ENCODE results near the gene PPP1R16B.

Gene PPP1R16B

DNA sequence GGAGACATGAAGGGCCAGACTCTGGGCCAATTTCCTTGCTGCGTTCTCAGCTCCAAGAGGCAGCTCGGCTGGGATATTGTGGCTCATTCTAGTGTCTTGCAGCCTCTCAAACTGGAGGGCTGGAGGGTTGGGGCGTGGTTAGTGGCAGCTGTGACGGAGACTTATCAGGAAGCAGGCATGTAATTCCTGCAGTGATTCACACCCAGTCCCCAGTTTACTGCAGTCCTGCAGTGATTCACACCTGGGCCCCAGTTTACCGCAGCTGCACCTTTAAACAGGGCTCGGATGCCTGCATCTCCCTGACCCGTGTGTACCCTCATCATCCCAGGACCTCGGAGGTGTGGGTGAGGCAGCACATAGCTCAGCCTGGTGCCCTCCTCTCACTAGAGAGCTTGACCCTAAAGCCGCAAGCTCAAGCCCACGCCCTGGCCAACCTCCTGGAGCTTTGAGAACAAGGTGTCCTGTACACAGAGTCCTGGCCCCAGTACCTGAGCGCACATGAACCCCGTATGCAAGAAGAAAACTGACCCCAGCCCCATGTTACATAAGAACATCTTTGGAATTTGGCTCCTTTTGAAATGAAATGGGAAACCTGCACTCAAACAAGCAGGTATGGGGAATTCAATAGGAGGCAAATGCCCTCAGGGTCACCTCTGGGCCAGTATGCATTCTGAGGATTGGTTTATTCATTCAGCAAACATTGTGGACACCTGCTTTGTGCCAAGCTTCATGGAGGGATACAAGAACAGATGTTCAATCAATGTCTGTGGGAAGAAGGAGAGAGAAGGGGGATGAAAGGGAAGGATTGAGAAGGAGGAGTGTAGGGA lies 65.4 kb downstream of the PPP1R16B start:
- H3K9me3 ChIP-seq: no peaks in the 10 kb centered on the region
- peaks cover 16% of the 10 kb centered on the region for H3K27me3 ChIP-seq
- no peaks in the 10 kb centered on the region for H3K36me3 ChIP-seq
- no peaks in the 10 kb centered on the region for H3K4me1 ChIP-seq (ENCODE audit: control insufficient read depth in 1 of 2, insufficient read depth in 1 of 2, low read depth in 1 of 2, low read length in 1 of 2)
- TF ChIP-seq, protein P1, sequence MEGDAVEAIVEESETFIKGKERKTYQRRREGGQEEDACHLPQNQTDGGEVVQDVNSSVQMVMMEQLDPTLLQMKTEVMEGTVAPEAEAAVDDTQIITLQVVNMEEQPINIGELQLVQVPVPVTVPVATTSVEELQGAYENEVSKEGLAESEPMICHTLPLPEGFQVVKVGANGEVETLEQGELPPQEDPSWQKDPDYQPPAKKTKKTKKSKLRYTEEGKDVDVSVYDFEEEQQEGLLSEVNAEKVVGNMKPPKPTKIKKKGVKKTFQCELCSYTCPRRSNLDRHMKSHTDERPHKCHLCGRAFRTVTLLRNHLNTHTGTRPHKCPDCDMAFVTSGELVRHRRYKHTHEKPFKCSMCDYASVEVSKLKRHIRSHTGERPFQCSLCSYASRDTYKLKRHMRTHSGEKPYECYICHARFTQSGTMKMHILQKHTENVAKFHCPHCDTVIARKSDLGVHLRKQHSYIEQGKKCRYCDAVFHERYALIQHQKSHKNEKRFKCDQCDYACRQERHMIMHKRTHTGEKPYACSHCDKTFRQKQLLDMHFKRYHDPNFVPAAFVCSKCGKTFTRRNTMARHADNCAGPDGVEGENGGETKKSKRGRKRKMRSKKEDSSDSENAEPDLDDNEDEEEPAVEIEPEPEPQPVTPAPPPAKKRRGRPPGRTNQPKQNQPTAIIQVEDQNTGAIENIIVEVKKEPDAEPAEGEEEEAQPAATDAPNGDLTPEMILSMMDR (IDR thresholded peaks at IDR 0.05): no peak
- no peak overlapping the region for H3K4me3 ChIP-seq (ENCODE audit: low read depth in 1 of 2, low read length in 1 of 2)
- H3K27ac ChIP-seq: no peak overlapping the region

DNA sequence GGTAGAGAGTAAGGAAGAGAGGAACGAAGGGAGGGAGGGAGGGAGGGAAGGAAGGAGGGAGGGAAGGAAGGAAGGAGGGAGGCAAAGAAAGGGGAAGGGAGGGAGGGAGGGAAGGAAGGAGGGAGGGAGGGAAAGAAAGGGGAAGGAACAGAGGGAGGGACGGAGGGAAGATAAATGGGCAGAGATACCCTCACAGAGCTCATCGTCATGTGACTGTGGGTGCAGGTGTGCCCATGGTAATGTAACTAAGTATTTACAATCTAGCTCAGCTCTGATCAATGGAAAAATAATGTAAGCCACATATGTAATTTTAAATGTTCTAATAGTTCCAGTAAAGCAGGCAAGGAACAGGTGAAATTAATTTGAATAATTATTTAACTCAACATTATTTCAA lies 66.1 kb downstream of the PPP1R16B start:
- no peaks in the 10 kb centered on the region for H3K36me3 ChIP-seq
- TF ChIP-seq, protein P1 (IDR thresholded peaks at IDR 0.05): no peak
- no peaks in the 10 kb centered on the region for H3K9me3 ChIP-seq
- no peaks in the 10 kb centered on the region for H3K4me1 ChIP-seq (ENCODE audit: control insufficient read depth in 1 of 2, insufficient read depth in 1 of 2, low read depth in 1 of 2, low read length in 1 of 2)
- peaks cover 22% of the 10 kb centered on the region for H3K27me3 ChIP-seq
- H3K27ac ChIP-seq: no peak overlapping the region
- no peak overlapping the region for H3K4me3 ChIP-seq (ENCODE audit: low read depth in 1 of 2, low read length in 1 of 2)

GRCh38 chr20:38872036-38872435 lies 66.5 kb downstream of the PPP1R16B start:
- Histone ChIP-seq H3K4me1 (ENCODE audit: control insufficient read depth in 1 of 2, insufficient read depth in 1 of 2, low read depth in 1 of 2, low read length in 1 of 2) (no peaks in the 10 kb centered on the region), H3K9me3 (no peaks in the 10 kb centered on the region), H3K27ac (no peak overlapping the region), H3K4me3 (ENCODE audit: low read depth in 1 of 2, low read length in 1 of 2) (no peak overlapping the region), H3K27me3 (peaks cover 23% of the 10 kb centered on the region), H3K36me3 (no peaks in the 10 kb centered on the region)
- TF ChIP-seq, protein P1 (IDR thresholded peaks at IDR 0.05): no peak

- H3K4me3 ChIP-seq (ENCODE audit: low read depth in 1 of 2, low read length in 1 of 2): no peak overlapping the region
- no peak overlapping the region for H3K27ac ChIP-seq
- no peaks in the 10 kb centered on the region for H3K9me3 ChIP-seq
- H3K36me3 ChIP-seq: no peaks in the 10 kb centered on the region
- H3K4me1 ChIP-seq (ENCODE audit: control insufficient read depth in 1 of 2, insufficient read depth in 1 of 2, low read depth in 1 of 2, low read length in 1 of 2): no peaks in the 10 kb centered on the region
- TF ChIP-seq, protein P1 (IDR thresholded peaks at IDR 0.05): no peak
- H3K27me3 ChIP-seq: peaks cover 23% of the 10 kb centered on the region
Measured at GRCh38 chr20:38872491-38873049, 67.1 kb downstream of the PPP1R16B start.

DNA sequence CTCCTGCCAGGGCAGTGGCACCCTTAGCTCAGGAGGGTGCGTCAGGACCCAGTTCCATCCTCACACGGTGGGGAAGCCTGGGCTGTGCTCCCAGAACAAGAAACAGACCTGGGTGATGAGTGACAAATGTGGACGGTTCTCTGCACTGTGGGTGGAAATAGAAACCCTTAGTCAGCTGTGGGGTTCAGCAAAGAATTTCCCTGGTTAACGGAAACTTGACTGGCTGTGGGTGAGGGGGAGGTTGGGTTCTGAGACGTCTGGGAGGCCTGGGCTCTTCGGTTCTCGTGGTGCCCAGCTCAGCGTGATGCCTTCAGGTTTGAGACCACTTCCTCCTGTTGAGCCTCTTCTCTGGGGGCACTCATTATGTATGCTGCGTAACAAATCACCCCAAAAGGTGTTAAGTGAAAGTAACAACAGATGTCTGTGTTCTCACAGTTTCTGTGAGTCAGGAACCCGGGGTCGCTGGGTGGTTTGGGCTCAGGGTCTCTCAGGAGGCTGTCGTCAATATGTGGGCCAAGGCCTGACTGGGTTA lies 67.6 kb downstream of the PPP1R16B start:
- no peak overlapping the region for H3K27ac ChIP-seq
- no peaks in the 10 kb centered on the region for H3K4me1 ChIP-seq (ENCODE audit: control insufficient read depth in 1 of 2, insufficient read depth in 1 of 2, low read depth in 1 of 2, low read length in 1 of 2)
- no peaks in the 10 kb centered on the region for H3K9me3 ChIP-seq
- TF ChIP-seq, protein P1 (IDR thresholded peaks at IDR 0.05): no peak
- H3K27me3 ChIP-seq: peaks cover 25% of the 10 kb centered on the region
- H3K4me3 ChIP-seq (ENCODE audit: low read depth in 1 of 2, low read length in 1 of 2): no peak overlapping the region
- H3K36me3 ChIP-seq: no peaks in the 10 kb centered on the region

All from neutrophil (primary cell).